IMR-90 (cell line): ENCODE measurements around the gene PRAME. TPM values are rescaled to one million over a fixed set of nuclear protein-coding genes. Genes with fewer than 3 reads are reported as not detected.

ENCODE experiments used
- ATAC-seq: fragments of 200-7000 bp; cut with Tn5 transposase; 2 replicates; pipeline ENCODE4 v1.9.1; 2020; ENCODE audit warnings: low read depth, mild to moderate bottlenecking, moderate library complexity
- BruUV-seq: library from RNA; stranded (reverse); fragments of 400-500 nt; replicated peaks from 2 replicates; lab custom pipeline; 2021; lab: Mats Ljungman, UMichigan
- CTCF ChIA-PET: fragments of 300-600 bp; formaldehyde crosslinking; extraction: SDS; loops from one replicate; lab custom pipeline; 2021; ENCODE audit warnings: antibody characterized with exemption; lab: Yijun Ruan, JAX
- POLR2A ChIA-PET: fragments of 300-600 bp; sonication (Branson Sonifier 250); formaldehyde crosslinking; loops from one replicate; lab custom pipeline; 2022; ENCODE audit warnings: antibody characterized with exemption; ENCODE audit not compliant: unreplicated experiment; lab: Charles Lee
- DNase-seq: peaks from one replicate; pipeline ENCODE4 v3.0.0; 2013
- H2AFZ ChIP-seq: replicated peaks from 2 replicates; pipeline ENCODE3; 2013; ENCODE audit warnings: low read length, mild to moderate bottlenecking; ENCODE audit not compliant: poor library complexity
- H2AK5ac ChIP-seq: 2 replicates; pipeline ENCODE4 v1.6.1; 2013; ENCODE audit warnings: low read depth, low read length, inconsistent platforms
- H2AK9ac ChIP-seq: replicated peaks from 2 replicates; pipeline ENCODE3; 2013; ENCODE audit warnings: mild to moderate bottlenecking, low read depth, low read length, moderate library complexity; ENCODE audit not compliant: poor library complexity
- H2BK120ac ChIP-seq: 2 replicates; pipeline ENCODE4 v1.6.1; 2013; ENCODE audit warnings: low read depth, low read length, inconsistent platforms
- H2BK15ac ChIP-seq: 3 replicates; pipeline ENCODE4 v1.6.1; 2013; ENCODE audit warnings: low read depth, low read length, inconsistent platforms
- H2BK20ac ChIP-seq: 2 replicates; pipeline ENCODE4 v1.6.1; 2013; ENCODE audit warnings: low read depth, mild to moderate bottlenecking, inconsistent platforms, low read length, moderate library complexity
- H2BK5ac ChIP-seq: 2 replicates; pipeline ENCODE4 v1.6.1; 2013; ENCODE audit warnings: mild to moderate bottlenecking, low read depth, low read length, inconsistent platforms; ENCODE audit not compliant: poor library complexity, severe bottlenecking
- H3K14ac ChIP-seq: replicated peaks from 2 replicates; pipeline ENCODE4 v1.6.1; 2013; ENCODE audit warnings: low read depth, low read length, inconsistent platforms
- H3K18ac ChIP-seq: 2 replicates; pipeline ENCODE4 v1.6.1; 2013; ENCODE audit warnings: low read depth, low read length, control low read depth
- H3K23ac ChIP-seq: 2 replicates; pipeline ENCODE4 v1.6.1; 2013; ENCODE audit warnings: low read depth, low read length, inconsistent platforms
- H3K27ac ChIP-seq: 2 replicates; pipeline ENCODE4 v1.5.1; 2013; ENCODE audit warnings: mild to moderate bottlenecking, control low read depth, low read length; ENCODE audit not compliant: insufficient read depth
- H3K27me3 ChIP-seq: 2 replicates; pipeline ENCODE4 v1.6.1; 2013; ENCODE audit warnings: low read length; ENCODE audit not compliant: control insufficient read depth, insufficient read depth
- H3K36me3 ChIP-seq: 2 replicates; pipeline ENCODE4 v1.6.1; 2013; ENCODE audit warnings: low read length, mixed read lengths; ENCODE audit not compliant: control insufficient read depth, insufficient read depth
- H3K4ac ChIP-seq: 2 replicates; pipeline ENCODE4 v1.6.1; 2013; ENCODE audit warnings: low read depth, low read length, inconsistent platforms
- H3K4me1 ChIP-seq: 2 replicates; pipeline ENCODE4 v1.6.1; 2013; ENCODE audit warnings: low read length, mixed read lengths; ENCODE audit not compliant: control insufficient read depth, insufficient read depth
- H3K4me2 ChIP-seq: 2 replicates; pipeline ENCODE4 v1.6.1; 2013; ENCODE audit warnings: low read depth, mild to moderate bottlenecking, control low read depth, low read length, moderate library complexity
- H3K4me3 ChIP-seq: 2 replicates; pipeline ENCODE4 v1.5.1; 2013; ENCODE audit warnings: low read depth, mild to moderate bottlenecking, control low read depth, low read length, moderate library complexity; ENCODE audit not compliant: insufficient read depth
- H3K56ac ChIP-seq: 2 replicates; pipeline ENCODE4 v1.6.1; 2013; ENCODE audit warnings: low read length, inconsistent platforms; ENCODE audit not compliant: insufficient read depth; ENCODE audit errors: extremely low read depth
- H3K79me1 ChIP-seq, 2 experiments: 2 replicates each; pipeline ENCODE4 v1.6.1; 2013; ENCODE audit warnings: low read length in 2 of 2, inconsistent platforms in 1 of 2, low read depth in 1 of 2
- H3K9ac ChIP-seq: 2 replicates; pipeline ENCODE4 v1.6.1; 2013; ENCODE audit warnings: low read depth, low read length, control low read depth
- H3K9me1 ChIP-seq: 2 replicates; pipeline ENCODE4 v1.6.1; 2013; ENCODE audit warnings: low read length, inconsistent platforms; ENCODE audit not compliant: insufficient read depth
- H3K9me3 ChIP-seq: 2 replicates; pipeline ENCODE4 v1.6.1; 2013; ENCODE audit warnings: low read length; ENCODE audit not compliant: control insufficient read depth, insufficient read depth
- H4K20me1 ChIP-seq: 2 replicates; pipeline ENCODE4 v1.6.1; 2013; ENCODE audit warnings: low read length, inconsistent platforms; ENCODE audit not compliant: insufficient read depth
- H4K5ac ChIP-seq: 2 replicates; pipeline ENCODE4 v1.6.1; 2013; ENCODE audit warnings: mild to moderate bottlenecking, low read depth, low read length, control low read depth
- H4K8ac ChIP-seq, 2 experiments: 2 replicates each; pipeline ENCODE4 v1.6.1; 2013; ENCODE audit warnings: low read depth in 2 of 2, low read length in 2 of 2, control low read depth in 1 of 2, inconsistent platforms in 1 of 2
- H4K91ac ChIP-seq: 2 replicates; pipeline ENCODE4 v1.6.1; 2013; ENCODE audit warnings: low read depth, low read length, inconsistent platforms; ENCODE audit not compliant: insufficient read depth
- BHLHE40 ChIP-seq: fragments of 150-350 bp; IDR thresholded peaks from 2 replicates; pipeline ENCODE4 v1.6.1; 2016; ENCODE audit warnings: mild to moderate bottlenecking, low read depth, low read length
- CEBPB ChIP-seq: IDR thresholded peaks from 2 replicates; pipeline ENCODE4 v1.6.1; 2012; ENCODE audit warnings: low read depth, low read length, improper control_type of control experiment
- CHD1 ChIP-seq: IDR thresholded peaks from 2 replicates; pipeline ENCODE4 v1.6.1; 2012; ENCODE audit warnings: low read depth, low read length, improper control_type of control experiment
- FOS ChIP-seq: fragments of 150-350 bp; IDR thresholded peaks from 2 replicates; pipeline ENCODE4 v1.6.1; 2016; ENCODE audit warnings: low read depth, low read length
- MAFK ChIP-seq: IDR thresholded peaks from 2 replicates; pipeline ENCODE4 v1.6.1; 2012; ENCODE audit warnings: low read depth, low read length, improper control_type of control experiment
- MAZ ChIP-seq: IDR thresholded peaks from 2 replicates; pipeline ENCODE4 v1.6.1; 2012; ENCODE audit warnings: low read depth, mild to moderate bottlenecking, low read length, improper control_type of control experiment, moderate library complexity, borderline replicate concordance
- MXI1 ChIP-seq: IDR thresholded peaks from 2 replicates; pipeline ENCODE4 v1.6.1; 2012; ENCODE audit warnings: low read depth, mild to moderate bottlenecking, low read length, moderate library complexity, borderline replicate concordance
- NFE2L2 ChIP-seq: fragments of 150-350 bp; IDR thresholded peaks from 2 replicates; pipeline ENCODE4 v1.6.1; 2016; ENCODE audit warnings: low read depth, mild to moderate bottlenecking, low read length
- POLR2A ChIP-seq: IDR thresholded peaks from 2 replicates; pipeline ENCODE4 v1.6.1; 2012; ENCODE audit warnings: mild to moderate bottlenecking, low read depth, low read length
- RAD21 ChIP-seq: IDR thresholded peaks from 2 replicates; pipeline ENCODE4 v1.6.1; 2012; ENCODE audit warnings: low read length, improper control_type of control experiment
- RCOR1 ChIP-seq: IDR thresholded peaks from 2 replicates; pipeline ENCODE4 v1.6.1; 2012; ENCODE audit warnings: mild to moderate bottlenecking, low read length, improper control_type of control experiment; ENCODE audit not compliant: insufficient replicate concordance
- RFX5 ChIP-seq: IDR thresholded peaks from 2 replicates; pipeline ENCODE4 v1.8.0; 2012; ENCODE audit warnings: low read depth, mild to moderate bottlenecking, low read length, moderate library complexity
- SMC3 ChIP-seq: fragments of 150-350 bp; IDR thresholded peaks from 2 replicates; pipeline ENCODE4 v1.6.1; 2016; ENCODE audit warnings: low read depth, mild to moderate bottlenecking, antibody characterized with exemption, low read length, moderate library complexity
- WGBS, 2 experiments: methylation state at CpG; one replicate each; pipeline versions ENCODE4 v1.1.5 to v1.1.7; 2013; ENCODE audit warnings: missing lambda C conversion rate in 2 of 2; ENCODE audit not compliant: insufficient read length in 1 of 2; ENCODE audit errors: extremely low coverage in 2 of 2; 5-methylcytosine and 5-hydroxymethylcytosine counted together
- dilution Hi-C: fragments of 300-500 bp; cut with HindIII; formaldehyde crosslinking; loops from one replicate; pipeline ENCODE4 v1.14.3; 2018; ENCODE audit warnings: low sequenced_read_pairs; ENCODE audit not compliant: unreplicated experiment
- in situ Hi-C: fragments of 300-500 bp; cut with MboI; formaldehyde crosslinking; loops from 3 replicates; pipeline ENCODE4 v1.14.3; 2019; ENCODE audit warnings: low sequenced_read_pairs, inconsistent platforms, mixed read lengths
- intact Hi-C: fragments of 100-400 bp; cut with micrococcal nuclease; formaldehyde crosslinking; loops from 2 replicates; pipeline ENCODE4 v1.10.0; 2022
- polyA plus RNA-seq, 3 experiments: library from polyadenylated mRNA; depleted of rRNA; stranded (reverse); fragments of >200 nt; gene quantifications; 2 replicates each; pipeline ENCODE4 v1.2.3, GENCODE V29; 2012; ENCODE audit warnings: low replicate concordance in 1 of 3
- total RNA-seq: library from RNA; depleted of rRNA; stranded (reverse); fragments of >200 nt; gene quantifications from 2 replicates; pipeline ENCODE4 v1.2.3, GENCODE V29; 2012
- TF ChIP-seq, protein P1 (sequence below): conservative IDR thresholded peaks from 2 replicates; pipeline ENCODE4 v1.5.1; 2012; ENCODE audit warnings: mild to moderate bottlenecking, low read depth, low read length, improper control_type of control experiment
- TF ChIP-seq, protein P2 (sequence below): fragments of 150-350 bp; IDR thresholded peaks from 2 replicates; pipeline ENCODE4 v1.6.1; 2017; ENCODE audit warnings: mild to moderate bottlenecking, antibody characterized with exemption, low read length, low read depth
- TF ChIP-seq, protein P3 (sequence below): fragments of 150-350 bp; IDR thresholded peaks from 2 replicates; pipeline ENCODE4 v1.6.1; 2016; ENCODE audit warnings: low read depth, mild to moderate bottlenecking, low read length, moderate library complexity, borderline replicate concordance

Gene PRAME
- total and polyA plus RNA-seq, 2 of the 4 experiments (the other 2 are of a cell fraction), result not detected

DNA sequence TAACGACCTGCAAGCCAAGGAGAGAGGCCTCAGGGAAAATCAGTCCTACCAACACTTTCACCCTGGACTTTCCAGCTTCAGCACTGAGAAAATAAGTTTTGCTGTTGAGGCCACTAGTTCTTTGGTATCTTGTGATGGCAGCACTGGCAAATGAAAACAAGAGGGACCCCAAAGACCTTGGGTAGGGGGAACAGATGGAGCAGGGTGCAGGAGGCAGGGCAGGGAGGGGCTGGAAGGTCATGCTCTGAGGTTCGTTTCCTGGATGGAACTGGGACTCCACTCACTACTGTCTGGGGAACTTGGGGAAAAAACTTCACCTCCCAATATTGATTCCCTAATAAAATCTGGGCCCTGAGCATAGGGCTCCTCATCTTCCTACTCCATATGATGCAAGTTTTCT lies 34.2 kb upstream of the PRAME start:
- ChIA-PET CTCF (interaction anchor here (0.6 to 2.4 kb wide), 3 partner anchors 14 to 116 kb away, joined by 3 to 7 read pairs (median 5); no protein-coding TSS in a partner anchor), POLR2A (no interaction called here)
- Histone ChIP-seq H2BK5ac (no peak overlapping the region), H3K23ac (no peak overlapping the region), H3K4me3 (no peak overlapping the region), H3K56ac (no peak overlapping the region), H4K8ac (no peak overlapping the region), H2BK15ac (no peak overlapping the region), H2BK120ac (no peak overlapping the region), H2BK20ac (no peak overlapping the region), H3K9ac (no peak overlapping the region), H2AK5ac (no peak overlapping the region), H3K36me3 (no peaks in the 10 kb centered on the region), H3K14ac (no peak overlapping the region), H3K9me3 (no peaks in the 10 kb centered on the region), H4K91ac (no peak overlapping the region), H3K4me2 (no peak overlapping the region), H3K4me1 (no peaks in the 10 kb centered on the region), H4K20me1 (no peaks in the 10 kb centered on the region), H4K5ac (no peak overlapping the region), H3K9me1 (no peaks in the 10 kb centered on the region), H3K79me1 (no peaks in the 10 kb centered on the region), H3K27ac (no peak overlapping the region), H2AK9ac (no peak overlapping the region), H3K27me3 (peaks cover 12% of the 10 kb centered on the region), H2AFZ (no peak overlapping the region), H3K4ac (no peak overlapping the region), H3K18ac (no peak overlapping the region)
- no CpG with 5 or more reads among the region's 2 CpGs for WGBS, 2 experiments
- in situ Hi-C loops (no loop called here), dilution Hi-C loops (no loop called here), intact Hi-C loops (no loop called here)
- DNase-seq (no peak), ATAC-seq (no peak)
- no TSS peak for BruUV-seq
- no peak for TF ChIP-seq MAZ
- TF ChIP-seq, protein P1, sequence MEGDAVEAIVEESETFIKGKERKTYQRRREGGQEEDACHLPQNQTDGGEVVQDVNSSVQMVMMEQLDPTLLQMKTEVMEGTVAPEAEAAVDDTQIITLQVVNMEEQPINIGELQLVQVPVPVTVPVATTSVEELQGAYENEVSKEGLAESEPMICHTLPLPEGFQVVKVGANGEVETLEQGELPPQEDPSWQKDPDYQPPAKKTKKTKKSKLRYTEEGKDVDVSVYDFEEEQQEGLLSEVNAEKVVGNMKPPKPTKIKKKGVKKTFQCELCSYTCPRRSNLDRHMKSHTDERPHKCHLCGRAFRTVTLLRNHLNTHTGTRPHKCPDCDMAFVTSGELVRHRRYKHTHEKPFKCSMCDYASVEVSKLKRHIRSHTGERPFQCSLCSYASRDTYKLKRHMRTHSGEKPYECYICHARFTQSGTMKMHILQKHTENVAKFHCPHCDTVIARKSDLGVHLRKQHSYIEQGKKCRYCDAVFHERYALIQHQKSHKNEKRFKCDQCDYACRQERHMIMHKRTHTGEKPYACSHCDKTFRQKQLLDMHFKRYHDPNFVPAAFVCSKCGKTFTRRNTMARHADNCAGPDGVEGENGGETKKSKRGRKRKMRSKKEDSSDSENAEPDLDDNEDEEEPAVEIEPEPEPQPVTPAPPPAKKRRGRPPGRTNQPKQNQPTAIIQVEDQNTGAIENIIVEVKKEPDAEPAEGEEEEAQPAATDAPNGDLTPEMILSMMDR, result no peak
- no peak for TF ChIP-seq MXI1
- no peak for TF ChIP-seq POLR2A
- TF ChIP-seq SMC3, result no peak
- TF ChIP-seq RCOR1, result no peak
- no peak for TF ChIP-seq CEBPB
- TF ChIP-seq RAD21, result no peak
- TF ChIP-seq, protein P2, sequence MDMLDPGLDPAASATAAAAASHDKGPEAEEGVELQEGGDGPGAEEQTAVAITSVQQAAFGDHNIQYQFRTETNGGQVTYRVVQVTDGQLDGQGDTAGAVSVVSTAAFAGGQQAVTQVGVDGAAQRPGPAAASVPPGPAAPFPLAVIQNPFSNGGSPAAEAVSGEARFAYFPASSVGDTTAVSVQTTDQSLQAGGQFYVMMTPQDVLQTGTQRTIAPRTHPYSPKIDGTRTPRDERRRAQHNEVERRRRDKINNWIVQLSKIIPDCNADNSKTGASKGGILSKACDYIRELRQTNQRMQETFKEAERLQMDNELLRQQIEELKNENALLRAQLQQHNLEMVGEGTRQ, result no peak
- no peak for TF ChIP-seq MAFK
- TF ChIP-seq, protein P3, sequence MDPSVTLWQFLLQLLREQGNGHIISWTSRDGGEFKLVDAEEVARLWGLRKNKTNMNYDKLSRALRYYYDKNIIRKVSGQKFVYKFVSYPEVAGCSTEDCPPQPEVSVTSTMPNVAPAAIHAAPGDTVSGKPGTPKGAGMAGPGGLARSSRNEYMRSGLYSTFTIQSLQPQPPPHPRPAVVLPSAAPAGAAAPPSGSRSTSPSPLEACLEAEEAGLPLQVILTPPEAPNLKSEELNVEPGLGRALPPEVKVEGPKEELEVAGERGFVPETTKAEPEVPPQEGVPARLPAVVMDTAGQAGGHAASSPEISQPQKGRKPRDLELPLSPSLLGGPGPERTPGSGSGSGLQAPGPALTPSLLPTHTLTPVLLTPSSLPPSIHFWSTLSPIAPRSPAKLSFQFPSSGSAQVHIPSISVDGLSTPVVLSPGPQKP, result no peak
- no peak for TF ChIP-seq FOS
- no peak for TF ChIP-seq RFX5
- TF ChIP-seq BHLHE40, result no peak
- TF ChIP-seq NFE2L2, result no peak
- TF ChIP-seq CHD1, result no peak
